NCI-H2227 treated with DMSO at 0.1 percent for 48 hours (cell line): Measurements from ENCODE around the gene CEND1.

Experiments used
- DNase-seq: peaks from one replicate; lab custom pipeline; 2025; lab: John Stamatoyannopoulos, UW

Gene CEND1

DNA sequence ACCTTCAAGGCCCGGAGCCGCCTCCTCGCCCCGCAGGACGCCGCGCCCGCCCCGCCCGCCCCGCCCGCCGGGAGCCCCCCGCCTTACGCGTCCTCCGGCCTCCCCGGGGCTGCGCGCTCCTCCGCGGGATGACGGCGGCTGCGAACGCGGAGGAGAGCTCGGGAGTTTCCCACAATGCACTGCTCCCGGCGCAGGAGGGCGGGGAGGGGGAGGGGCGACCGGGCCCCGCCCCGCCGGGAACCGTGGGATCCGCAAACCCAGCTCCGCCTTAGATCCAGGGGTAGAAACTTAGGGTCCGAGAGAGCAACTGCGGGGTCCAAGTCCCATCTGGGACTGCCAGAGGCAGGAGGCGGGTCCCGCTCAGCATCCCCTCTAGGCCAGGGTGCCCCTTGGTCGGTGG lies at the start of gene CEND1:
Gene CEND1, minus strand, starts transcription at position 148 of the 400 bp plus-strand sequence. CDS start 1,514 bp downstream, outside the sequence.
- peak; percentile 79 for DNase-seq

DNA sequence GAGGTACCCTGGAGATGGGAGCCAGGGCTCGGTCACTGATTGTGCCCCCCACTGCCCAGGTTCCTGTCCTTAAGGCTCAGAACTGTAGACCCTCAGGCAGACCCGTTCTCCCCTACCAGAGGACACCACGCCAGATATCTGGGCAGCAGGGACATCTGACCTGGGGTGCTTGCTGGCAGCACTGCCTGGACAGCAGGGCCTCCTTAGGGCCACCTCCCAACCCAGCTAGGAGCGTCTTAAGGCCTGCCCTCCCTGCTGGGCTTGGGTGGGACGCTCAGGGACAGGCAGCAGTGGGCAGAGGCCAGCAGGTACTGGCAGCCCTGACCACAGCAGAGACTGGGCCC lies 49.4 kb upstream of the CEND1 start:
- DNase-seq, result no peak

DNA sequence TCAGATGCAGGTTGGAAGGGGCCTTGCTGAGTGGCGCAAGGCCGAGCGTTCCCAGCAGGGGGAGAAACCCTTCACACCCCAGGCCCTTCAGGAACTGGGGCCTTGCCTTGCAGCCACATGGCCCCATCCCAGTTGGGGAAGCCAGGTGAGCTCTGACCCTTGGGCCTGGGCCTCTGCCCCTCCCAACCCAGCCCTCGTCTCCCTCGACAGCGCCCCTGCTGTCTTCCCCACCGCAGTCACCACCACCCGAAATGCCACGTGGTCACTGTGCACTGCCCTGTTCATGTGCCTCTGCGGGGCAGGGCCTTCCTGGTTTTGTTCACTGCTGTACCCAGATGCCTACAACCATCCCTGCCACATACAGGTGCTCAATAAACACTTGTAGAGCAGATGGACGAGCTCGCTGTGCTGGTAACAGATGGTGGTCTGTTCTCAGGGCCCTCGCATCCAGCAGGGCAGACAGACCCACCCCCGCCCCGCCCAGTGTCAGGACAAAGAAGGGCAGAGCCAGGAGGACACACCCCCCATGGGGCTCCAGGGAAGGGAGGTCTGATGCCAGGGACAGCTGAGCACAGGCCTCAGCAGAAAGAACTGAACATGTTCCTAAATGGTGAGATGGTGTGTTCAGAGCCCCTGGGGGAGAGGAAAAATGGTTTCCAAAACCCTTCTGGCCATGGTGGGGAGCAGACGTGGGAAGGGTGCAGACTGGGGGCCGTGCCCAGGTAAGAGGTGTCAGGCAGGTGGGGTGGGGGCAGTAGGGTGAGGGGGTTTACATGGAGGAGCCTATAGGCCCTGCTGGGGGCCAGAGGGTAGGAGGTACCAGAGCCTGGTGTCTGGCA lies 48.8 kb upstream of the CEND1 start:
- DNase-seq, result peak; percentile 27

DNA sequence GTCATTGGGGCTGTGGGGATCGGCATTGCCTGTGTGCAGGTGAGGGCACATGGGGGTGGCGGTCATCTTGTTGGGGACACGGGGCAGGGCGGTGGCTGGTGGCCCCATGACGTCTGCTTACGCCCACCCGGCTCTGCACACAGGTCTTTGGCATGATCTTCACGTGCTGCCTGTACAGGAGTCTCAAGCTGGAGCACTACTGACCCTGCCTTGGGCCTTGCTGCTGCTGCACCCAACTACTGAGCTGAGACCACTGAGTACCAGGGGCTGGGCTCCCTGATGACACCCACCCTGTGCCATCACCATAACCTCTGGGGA lies 48.1 kb upstream of the CEND1 start:
- DNase-seq, result no peak

DNA sequence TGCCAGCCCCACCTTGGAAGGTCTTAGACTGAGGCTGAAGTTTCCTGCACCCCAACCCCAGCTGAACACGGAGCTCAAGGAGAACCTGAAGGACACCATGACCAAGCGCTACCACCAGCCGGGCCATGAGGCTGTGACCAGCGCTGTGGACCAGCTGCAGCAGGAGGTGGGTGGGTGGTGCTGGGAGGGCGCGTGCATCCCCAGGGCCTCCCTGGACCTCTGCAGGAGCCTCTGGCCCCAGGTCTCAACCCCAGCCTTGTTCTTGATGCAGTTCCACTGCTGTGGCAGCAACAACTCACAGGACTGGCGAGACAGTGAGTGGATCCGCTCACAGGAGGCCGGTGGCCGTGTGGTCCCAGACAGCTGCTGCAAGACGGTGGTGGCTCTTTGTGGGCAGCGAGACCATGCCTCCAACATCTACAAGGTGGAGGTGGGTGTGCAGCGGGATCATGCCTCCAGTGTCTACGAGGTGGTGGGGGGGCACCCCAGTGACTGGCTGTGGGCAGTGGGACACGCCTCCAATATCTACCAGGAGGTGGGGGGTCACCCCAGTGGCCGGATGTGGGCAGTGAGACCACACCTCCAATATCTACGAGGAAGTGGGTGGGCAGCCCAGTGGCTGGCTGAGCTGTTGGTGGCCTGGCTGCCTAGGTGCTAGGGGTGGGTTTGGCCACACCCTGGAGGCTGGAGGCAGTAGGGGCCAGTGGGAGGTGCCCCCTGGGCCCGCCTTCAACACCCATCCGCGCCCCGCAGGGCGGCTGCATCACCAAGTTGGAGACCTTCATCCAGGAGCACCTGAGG lies 47.5 kb upstream of the CEND1 start:
- DNase-seq, result no peak

DNA sequence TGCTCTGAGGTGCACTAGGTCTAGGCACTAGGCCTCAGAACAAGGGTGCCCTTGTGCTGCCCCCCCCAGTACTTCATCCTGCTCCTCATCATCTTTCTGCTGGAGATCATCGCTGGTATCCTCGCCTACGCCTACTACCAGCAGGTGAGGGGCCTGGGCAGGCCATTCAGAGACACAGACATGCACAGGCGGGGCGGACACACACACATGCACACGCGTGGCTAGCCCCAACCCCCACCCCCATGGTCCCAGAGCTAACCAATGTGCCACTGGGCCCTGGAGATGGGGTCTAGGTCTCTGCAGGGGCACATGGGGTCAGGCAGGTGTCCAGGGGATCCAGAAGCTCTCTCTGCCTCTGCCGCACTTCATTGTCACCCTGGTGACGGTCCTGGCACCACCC lies 46.8 kb upstream of the CEND1 start:
- DNase-seq, result no peak

DNA sequence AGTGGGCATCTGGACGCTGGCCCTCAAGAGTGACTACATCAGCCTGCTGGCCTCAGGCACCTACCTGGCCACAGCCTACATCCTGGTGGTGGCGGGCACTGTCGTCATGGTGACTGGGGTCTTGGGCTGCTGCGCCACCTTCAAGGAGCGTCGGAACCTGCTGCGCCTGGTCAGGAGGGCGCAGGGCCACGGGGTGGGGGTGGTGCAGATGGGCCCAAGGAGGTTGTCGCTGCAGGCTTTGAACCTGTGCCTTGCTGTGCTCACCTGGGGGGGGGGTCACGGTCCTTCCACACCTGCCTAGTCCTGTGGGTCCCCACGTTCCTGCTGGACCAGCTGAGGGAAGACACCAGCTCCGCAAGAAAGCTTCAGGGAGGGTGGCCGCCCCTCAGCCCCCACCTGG lies 46.4 kb upstream of the CEND1 start:
- DNase-seq, result no peak

DNA sequence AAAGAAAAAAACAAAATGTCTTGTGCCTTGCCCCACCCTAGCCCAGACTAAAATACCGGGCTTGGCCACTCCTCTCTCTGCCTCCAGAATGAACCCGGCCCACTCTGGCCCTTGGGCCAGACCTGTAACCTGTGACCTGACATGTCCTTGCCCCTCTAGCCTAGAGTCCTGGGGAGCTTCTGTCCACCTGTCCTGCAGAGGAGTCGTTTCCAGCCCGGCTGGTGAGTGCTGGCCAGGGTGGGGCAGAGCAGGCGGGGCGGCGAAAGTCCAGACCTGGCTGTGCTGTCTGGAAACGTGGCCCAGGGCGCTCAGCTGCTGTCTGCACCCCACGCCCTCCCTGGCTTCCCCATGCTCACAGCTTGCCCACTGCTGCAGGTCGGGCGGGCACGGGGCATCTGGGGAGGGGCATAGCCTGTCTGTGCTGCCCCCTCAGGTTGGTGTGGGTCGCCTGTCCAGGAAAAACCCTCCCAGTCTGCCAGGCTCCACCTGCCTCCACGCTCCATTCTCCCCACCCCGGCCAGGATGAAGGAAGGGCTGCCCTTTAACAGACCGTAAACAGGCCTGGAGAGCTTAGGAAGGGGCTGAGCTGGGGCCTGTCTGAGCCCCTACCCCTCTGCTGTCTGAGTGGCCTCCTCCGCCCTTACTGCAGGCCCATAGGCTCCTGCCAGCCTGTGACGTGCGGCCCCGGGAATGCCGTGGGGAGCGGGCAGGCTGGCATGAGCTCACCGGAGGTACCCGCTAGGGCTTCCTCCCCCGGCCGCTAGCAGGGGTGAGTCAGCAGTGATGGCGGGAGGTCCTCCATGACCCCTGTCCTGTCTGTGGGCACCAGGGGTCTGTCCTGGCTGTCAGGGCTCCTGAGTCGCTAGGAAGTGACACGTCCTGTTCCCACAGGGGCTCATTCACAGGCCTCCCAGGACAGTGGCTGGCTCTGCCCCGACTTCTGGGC lies 44.8 kb upstream of the CEND1 start:
- DNase-seq, result no peak

DNA sequence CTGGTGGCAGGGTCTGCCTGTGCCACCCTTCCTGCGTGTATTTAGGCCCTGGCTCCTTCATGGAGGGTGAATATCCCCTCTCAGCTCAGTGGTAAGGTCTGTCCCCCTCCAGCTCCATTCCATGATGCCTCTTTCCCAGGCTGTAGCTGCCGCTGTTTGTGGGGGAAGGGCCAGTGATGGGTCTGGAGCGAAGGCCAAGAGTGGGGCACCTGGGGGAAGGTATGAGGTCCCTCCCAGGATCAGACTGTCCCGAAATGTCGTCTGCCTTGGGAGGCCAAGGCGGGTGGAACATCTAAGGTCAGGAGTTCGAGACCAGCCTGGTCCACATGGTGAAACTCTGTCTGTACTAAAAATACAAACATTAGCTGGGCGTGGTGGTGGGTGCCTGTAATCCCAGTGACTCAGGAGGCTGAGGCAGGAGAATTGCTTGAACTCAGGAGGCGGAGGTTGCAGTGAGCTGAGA lies 44.0 kb upstream of the CEND1 start:
- no peak for DNase-seq

DNA sequence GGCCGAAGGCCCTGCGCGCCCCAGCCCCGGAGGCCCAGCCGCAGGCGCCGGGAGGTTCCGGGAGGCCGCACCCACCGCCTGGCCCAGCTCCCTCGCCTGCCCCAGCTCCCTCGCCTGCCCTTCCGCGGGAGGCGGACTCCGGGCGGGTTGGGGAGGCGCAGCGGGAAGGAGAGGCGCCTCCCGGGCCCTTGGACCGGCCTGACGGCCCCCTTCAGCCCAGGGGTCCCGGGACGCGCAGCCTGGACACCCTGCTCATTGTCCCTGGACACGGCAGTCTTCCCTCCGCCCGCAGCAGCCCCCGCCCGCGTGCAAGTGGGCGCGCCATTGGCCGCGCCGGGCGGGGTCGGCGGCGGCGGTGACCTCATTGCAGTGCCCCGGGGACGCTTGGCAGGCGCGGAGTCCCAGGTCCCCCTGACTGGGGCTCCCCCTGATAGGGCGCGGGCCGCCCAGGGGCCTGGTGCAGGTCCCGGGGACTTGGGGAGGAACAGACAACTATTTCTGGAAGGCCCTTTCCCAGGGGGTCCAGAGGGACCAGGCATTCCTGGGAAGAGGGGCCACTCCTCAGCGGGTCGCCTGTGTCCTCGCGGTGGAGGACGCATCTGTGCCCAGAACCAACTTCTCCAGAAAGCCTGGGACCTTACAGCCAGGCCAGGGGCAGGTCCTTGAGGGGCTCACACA lies 43.4 kb upstream of the CEND1 start:
- no peak for DNase-seq

DNA sequence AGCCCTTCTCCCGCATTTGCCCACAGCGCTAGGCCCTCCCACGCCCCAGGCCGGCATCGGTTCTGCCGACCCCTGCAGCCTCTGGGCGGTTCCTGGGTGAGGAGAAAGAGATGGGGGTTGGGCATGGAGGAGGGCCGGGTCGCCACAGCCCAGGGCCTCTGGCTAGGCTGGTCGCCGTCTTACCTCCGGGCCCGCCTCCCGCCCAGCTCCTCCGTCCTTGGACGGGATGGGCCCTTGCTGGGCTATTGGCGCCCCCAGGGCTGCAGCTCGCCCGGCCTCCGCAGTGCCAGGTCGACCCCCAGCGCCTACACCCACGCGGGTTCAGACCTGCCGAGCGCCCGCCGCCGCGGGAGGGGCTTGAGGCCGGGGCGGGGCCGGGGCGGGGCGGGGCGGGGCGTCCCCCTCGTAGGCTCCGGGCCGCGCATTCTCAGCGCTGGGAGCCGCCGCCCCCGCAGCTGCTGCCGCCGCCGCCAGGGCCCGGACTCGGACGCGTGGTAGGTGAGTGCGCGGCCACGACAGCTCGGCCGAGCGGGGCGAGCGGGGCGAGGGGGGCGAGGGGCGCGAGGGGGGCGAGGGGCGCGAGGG lies 42.7 kb upstream of the CEND1 start, which contains the start of gene CD151:
Gene CD151, plus strand, starts transcription at position 424 of the 585 bp plus-strand sequence. CDS start 3,118 bp downstream, outside the sequence.
- peak; percentile 65 for DNase-seq

DNA sequence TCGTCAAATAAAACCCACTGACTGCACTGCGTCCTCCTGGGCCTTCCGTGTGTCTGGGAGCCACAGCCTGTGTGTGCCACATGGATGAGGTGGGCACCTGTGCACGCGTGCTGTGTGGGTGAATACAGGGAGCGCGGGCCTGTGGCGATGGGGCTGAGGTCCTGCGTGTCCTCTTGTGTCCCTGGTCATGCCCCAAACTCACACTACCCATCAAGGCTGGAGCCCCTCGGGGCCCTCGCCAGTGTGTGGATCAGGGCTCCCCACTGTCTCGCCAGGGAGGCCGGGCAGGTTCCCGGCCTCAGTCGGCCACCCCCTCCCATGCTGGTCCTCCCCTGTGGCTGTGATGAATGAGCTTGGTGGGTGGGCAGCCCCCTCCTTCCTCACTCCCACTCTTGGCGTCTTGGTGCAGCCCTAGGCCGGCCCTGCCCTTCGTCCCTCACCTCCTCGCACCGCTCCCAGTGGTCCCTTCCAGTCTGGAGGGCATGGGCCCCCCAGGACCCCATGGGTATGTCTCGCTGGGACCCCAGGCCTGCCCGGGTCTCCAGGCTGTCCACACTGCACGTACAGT lies 42.2 kb upstream of the CEND1 start:
- DNase-seq, result no peak

DNA sequence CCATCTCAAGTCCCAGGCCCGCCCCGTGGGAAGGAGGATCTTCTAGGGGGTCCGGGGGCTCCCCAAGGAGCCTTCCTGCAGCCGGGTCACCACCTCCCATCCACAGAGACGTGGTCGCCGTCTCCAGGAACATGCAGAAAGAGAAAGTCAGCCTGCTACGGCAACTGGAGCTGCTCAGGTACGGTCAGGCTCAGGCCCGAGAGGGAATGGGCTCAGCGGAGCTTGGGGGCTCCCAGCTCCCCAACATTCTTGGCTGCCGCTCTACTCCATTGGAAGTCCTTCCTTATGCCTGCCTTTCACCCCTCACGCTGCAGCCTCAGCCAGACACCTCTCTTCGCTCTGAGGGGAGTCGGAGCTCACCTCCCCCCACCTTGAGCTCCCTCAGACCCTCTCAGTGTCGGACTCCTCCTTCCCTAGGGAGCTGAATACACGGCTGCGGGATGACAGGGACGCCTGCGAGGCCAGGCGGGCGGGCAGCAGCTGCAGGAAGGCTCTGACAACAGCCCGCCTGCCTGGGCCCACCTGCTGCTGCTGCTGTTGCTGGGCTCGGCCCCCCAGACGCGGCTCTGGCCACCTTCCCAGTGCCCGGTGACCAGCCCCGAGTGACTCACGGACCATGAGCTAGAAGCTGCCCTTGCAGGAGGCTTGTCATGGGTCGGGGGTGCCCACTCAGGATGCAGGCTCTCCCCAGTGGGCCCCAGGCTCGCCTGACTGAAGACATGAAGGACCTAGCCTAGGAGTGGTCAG lies 41.4 kb upstream of the CEND1 start:
- no peak for DNase-seq

DNA sequence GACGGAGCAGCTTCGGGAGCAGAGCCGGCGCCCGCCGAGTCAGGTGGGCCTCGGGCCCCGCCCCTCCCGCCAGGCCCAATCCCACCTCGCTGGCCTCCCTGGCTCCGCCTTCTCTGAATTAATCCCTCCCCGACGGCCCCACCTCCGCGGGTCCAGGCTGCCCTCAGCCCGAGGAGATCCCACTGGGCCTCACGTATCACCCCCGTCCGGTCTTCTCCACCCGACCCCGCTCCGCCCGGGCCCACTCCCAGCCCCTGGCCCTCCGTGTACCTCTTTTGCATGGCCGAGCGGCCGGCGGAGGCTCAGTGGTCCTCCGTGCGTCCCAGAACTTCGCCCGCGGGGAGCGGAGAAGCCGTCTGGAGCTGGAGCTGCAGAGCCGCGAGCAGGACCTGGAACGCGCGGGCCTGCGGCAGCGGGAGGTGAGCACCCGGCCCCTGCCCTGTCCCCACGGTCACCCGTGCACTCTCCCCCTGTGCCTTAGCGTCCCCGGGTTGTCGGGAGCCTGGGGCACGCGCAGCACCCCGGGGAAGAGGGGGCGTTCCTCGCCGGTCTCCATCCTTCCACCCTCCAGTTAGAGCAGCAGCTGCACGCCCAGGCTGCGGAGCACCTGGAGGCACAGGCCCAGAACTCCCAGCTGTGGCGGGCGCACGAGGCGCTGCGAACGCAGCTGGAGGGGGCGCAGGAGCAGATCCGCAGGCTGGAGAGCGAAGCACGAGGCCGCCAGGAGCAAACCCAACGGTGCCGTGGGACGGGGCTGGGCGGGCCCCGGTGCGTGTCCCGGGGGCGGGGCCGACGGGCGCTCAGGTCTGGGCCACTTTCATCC lies 40.6 kb upstream of the CEND1 start:
- peak; percentile 92 for DNase-seq

DNA sequence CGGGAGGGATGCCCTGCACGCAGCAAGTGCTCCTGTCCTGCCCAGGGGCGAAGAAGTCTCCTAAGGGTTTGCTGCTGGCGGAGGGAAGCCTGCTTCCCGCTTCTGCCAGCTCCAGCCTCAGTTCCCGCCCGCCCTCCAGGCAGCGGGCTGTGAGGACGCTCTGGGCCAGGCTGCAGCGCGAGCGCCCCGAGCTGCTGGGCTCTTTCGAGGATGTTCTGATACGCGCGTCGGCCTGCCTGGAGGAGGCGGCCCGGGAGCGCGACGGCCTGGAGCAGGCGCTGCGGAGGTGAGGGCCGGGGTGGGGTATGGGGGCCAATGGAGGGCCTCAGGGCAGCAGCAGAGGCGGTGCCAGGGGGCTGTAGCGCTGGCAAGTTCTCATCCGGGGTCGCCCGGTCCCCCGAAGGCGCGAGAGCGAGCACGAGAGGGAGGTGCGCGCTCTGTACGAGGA lies 40.0 kb upstream of the CEND1 start:
- DNase-seq, result no peak

DNA sequence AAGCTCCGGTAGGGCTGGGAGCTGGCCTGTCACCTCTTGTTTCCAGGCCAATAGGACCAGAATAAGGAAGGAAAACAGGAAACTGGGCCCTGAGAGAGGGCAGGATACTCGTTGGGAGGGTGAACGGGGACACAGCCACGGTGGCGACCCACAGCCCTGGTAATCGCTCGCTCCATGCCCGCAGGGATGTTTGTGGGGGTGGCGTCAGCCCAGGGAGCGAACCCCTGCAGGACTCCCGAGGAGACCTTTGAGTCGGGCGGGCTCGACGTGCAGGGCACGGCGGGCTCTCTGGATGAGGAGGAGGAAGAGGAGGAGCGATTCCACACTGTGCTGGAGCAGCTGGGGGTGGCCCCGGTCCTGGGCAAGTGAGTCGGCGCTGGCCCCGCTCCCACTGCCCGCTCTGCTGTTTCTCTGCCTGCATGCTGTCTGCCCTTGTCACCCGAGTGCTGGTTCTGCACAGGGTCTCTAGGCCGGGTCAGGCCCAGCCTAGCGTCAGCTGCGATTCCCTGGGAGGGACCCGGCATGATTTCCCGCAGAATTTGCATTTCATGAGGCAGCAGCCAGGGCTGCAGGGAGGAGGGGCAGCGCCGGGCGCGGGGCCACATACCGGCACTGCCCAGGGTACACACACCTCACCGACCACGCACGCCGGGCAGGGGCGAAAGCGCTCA lies 39.4 kb upstream of the CEND1 start:
- DNase-seq, result no peak

DNA sequence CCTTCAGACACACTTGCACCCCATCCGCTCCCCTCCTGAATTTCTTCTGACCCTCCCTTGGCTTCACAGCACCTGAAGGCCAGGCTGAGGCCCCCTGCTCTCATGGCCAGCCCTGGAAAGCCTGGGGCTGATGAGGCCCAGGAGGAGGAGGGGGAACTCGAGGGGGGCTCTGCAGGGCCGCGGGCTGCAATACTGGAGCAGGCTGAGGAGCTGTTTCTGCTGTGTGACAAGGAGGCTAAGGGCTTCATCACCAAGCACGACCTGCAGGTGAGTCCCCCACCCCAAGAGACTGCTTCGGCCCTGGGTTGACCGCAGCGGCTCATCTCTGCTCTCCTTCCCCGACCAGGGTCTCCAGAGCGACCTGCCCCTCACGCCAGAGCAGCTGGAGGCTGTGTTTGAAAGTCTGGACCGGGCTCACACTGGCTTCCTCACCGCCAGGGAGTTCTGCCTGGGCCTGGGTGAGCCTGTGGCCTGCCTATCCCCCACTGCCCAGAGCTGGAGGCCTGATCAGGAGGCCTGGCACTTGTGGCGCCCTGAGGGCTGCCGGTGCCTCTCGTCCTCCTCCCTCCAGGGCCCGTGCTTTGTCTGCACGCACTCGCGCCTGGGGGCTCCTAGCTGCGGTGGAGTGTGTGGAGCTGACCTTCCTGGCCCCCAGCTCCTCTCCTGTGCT lies 38.8 kb upstream of the CEND1 start:
- DNase-seq, result no peak

DNA sequence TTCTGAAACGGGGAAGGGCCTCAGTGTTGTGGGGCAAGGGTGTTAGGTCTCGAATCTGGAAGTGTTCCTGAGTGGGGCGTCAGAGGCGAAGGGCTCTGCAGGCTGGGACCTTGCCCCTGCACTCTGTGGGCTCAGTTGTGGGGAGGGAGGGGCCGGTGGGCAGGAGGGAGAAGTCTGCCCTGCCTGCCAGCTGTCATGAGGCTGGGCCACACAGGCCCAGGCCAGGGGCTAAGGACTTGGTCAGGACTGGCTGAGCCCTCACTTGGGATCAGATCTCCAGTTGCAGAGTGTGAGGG lies 38.0 kb upstream of the CEND1 start, which contains the start of gene CRACR2B:
Gene CRACR2B, plus strand, starts transcription at position 23 of the 296 bp plus-strand sequence. CDS start 689 bp downstream, outside the sequence.
- no peak for DNase-seq
